IMR-90 (cell line): ENCODE results near the gene MLNR. TPM values are rescaled to one million over a fixed set of nuclear protein-coding genes. Genes with fewer than 3 reads are reported as not detected.

Experiments used
- ATAC-seq: fragments of 200-7000 bp; cut with Tn5 transposase; 2 replicates; pipeline ENCODE4 v1.9.1; 2020; ENCODE audit warnings: low read depth, mild to moderate bottlenecking, moderate library complexity
- BruUV-seq: library from RNA; stranded (reverse); fragments of 400-500 nt; replicated peaks from 2 replicates; lab custom pipeline; 2021; lab: Mats Ljungman, UMichigan
- CTCF ChIA-PET: fragments of 300-600 bp; formaldehyde crosslinking; extraction: SDS; loops from one replicate; lab custom pipeline; 2021; ENCODE audit warnings: antibody characterized with exemption; lab: Yijun Ruan, JAX
- POLR2A ChIA-PET: fragments of 300-600 bp; sonication (Branson Sonifier 250); formaldehyde crosslinking; loops from one replicate; lab custom pipeline; 2022; ENCODE audit warnings: antibody characterized with exemption; ENCODE audit not compliant: unreplicated experiment; lab: Charles Lee
- DNase-seq: peaks from one replicate; pipeline ENCODE4 v3.0.0; 2013
- H2AFZ ChIP-seq: replicated peaks from 2 replicates; pipeline ENCODE3; 2013; ENCODE audit warnings: low read length, mild to moderate bottlenecking; ENCODE audit not compliant: poor library complexity
- H2AK5ac ChIP-seq: 2 replicates; pipeline ENCODE4 v1.6.1; 2013; ENCODE audit warnings: low read depth, low read length, inconsistent platforms
- H2AK9ac ChIP-seq: replicated peaks from 2 replicates; pipeline ENCODE3; 2013; ENCODE audit warnings: mild to moderate bottlenecking, low read depth, low read length, moderate library complexity; ENCODE audit not compliant: poor library complexity
- H2BK120ac ChIP-seq: 2 replicates; pipeline ENCODE4 v1.6.1; 2013; ENCODE audit warnings: low read depth, low read length, inconsistent platforms
- H2BK15ac ChIP-seq: 3 replicates; pipeline ENCODE4 v1.6.1; 2013; ENCODE audit warnings: low read depth, low read length, inconsistent platforms
- H2BK20ac ChIP-seq: 2 replicates; pipeline ENCODE4 v1.6.1; 2013; ENCODE audit warnings: low read depth, mild to moderate bottlenecking, inconsistent platforms, low read length, moderate library complexity
- H2BK5ac ChIP-seq: 2 replicates; pipeline ENCODE4 v1.6.1; 2013; ENCODE audit warnings: mild to moderate bottlenecking, low read depth, low read length, inconsistent platforms; ENCODE audit not compliant: poor library complexity, severe bottlenecking
- H3K14ac ChIP-seq: replicated peaks from 2 replicates; pipeline ENCODE4 v1.6.1; 2013; ENCODE audit warnings: low read depth, low read length, inconsistent platforms
- H3K18ac ChIP-seq: 2 replicates; pipeline ENCODE4 v1.6.1; 2013; ENCODE audit warnings: low read depth, low read length, control low read depth
- H3K23ac ChIP-seq: 2 replicates; pipeline ENCODE4 v1.6.1; 2013; ENCODE audit warnings: low read depth, low read length, inconsistent platforms
- H3K27ac ChIP-seq: 2 replicates; pipeline ENCODE4 v1.5.1; 2013; ENCODE audit warnings: mild to moderate bottlenecking, control low read depth, low read length; ENCODE audit not compliant: insufficient read depth
- H3K27me3 ChIP-seq: 2 replicates; pipeline ENCODE4 v1.6.1; 2013; ENCODE audit warnings: low read length; ENCODE audit not compliant: control insufficient read depth, insufficient read depth
- H3K36me3 ChIP-seq: 2 replicates; pipeline ENCODE4 v1.6.1; 2013; ENCODE audit warnings: low read length, mixed read lengths; ENCODE audit not compliant: control insufficient read depth, insufficient read depth
- H3K4ac ChIP-seq: 2 replicates; pipeline ENCODE4 v1.6.1; 2013; ENCODE audit warnings: low read depth, low read length, inconsistent platforms
- H3K4me1 ChIP-seq: 2 replicates; pipeline ENCODE4 v1.6.1; 2013; ENCODE audit warnings: low read length, mixed read lengths; ENCODE audit not compliant: control insufficient read depth, insufficient read depth
- H3K4me2 ChIP-seq: 2 replicates; pipeline ENCODE4 v1.6.1; 2013; ENCODE audit warnings: low read depth, mild to moderate bottlenecking, control low read depth, low read length, moderate library complexity
- H3K4me3 ChIP-seq: 2 replicates; pipeline ENCODE4 v1.5.1; 2013; ENCODE audit warnings: low read depth, mild to moderate bottlenecking, control low read depth, low read length, moderate library complexity; ENCODE audit not compliant: insufficient read depth
- H3K56ac ChIP-seq: 2 replicates; pipeline ENCODE4 v1.6.1; 2013; ENCODE audit warnings: low read length, inconsistent platforms; ENCODE audit not compliant: insufficient read depth; ENCODE audit errors: extremely low read depth
- H3K79me1 ChIP-seq, 2 experiments: 2 replicates each; pipeline ENCODE4 v1.6.1; 2013; ENCODE audit warnings: low read length in 2 of 2, inconsistent platforms in 1 of 2, low read depth in 1 of 2
- H3K9ac ChIP-seq: 2 replicates; pipeline ENCODE4 v1.6.1; 2013; ENCODE audit warnings: low read depth, low read length, control low read depth
- H3K9me1 ChIP-seq: 2 replicates; pipeline ENCODE4 v1.6.1; 2013; ENCODE audit warnings: low read length, inconsistent platforms; ENCODE audit not compliant: insufficient read depth
- H3K9me3 ChIP-seq: 2 replicates; pipeline ENCODE4 v1.6.1; 2013; ENCODE audit warnings: low read length; ENCODE audit not compliant: control insufficient read depth, insufficient read depth
- H4K20me1 ChIP-seq: 2 replicates; pipeline ENCODE4 v1.6.1; 2013; ENCODE audit warnings: low read length, inconsistent platforms; ENCODE audit not compliant: insufficient read depth
- H4K5ac ChIP-seq: 2 replicates; pipeline ENCODE4 v1.6.1; 2013; ENCODE audit warnings: mild to moderate bottlenecking, low read depth, low read length, control low read depth
- H4K8ac ChIP-seq, 2 experiments: 2 replicates each; pipeline ENCODE4 v1.6.1; 2013; ENCODE audit warnings: low read depth in 2 of 2, low read length in 2 of 2, control low read depth in 1 of 2, inconsistent platforms in 1 of 2
- H4K91ac ChIP-seq: 2 replicates; pipeline ENCODE4 v1.6.1; 2013; ENCODE audit warnings: low read depth, low read length, inconsistent platforms; ENCODE audit not compliant: insufficient read depth
- BHLHE40 ChIP-seq: fragments of 150-350 bp; IDR thresholded peaks from 2 replicates; pipeline ENCODE4 v1.6.1; 2016; ENCODE audit warnings: mild to moderate bottlenecking, low read depth, low read length
- CEBPB ChIP-seq: IDR thresholded peaks from 2 replicates; pipeline ENCODE4 v1.6.1; 2012; ENCODE audit warnings: low read depth, low read length, improper control_type of control experiment
- CHD1 ChIP-seq: IDR thresholded peaks from 2 replicates; pipeline ENCODE4 v1.6.1; 2012; ENCODE audit warnings: low read depth, low read length, improper control_type of control experiment
- ELK1 ChIP-seq: fragments of 150-350 bp; IDR thresholded peaks from 2 replicates; pipeline ENCODE4 v1.6.1; 2016; ENCODE audit warnings: low read depth, mild to moderate bottlenecking, low read length, moderate library complexity, borderline replicate concordance
- FOS ChIP-seq: fragments of 150-350 bp; IDR thresholded peaks from 2 replicates; pipeline ENCODE4 v1.6.1; 2016; ENCODE audit warnings: low read depth, low read length
- MAFK ChIP-seq: IDR thresholded peaks from 2 replicates; pipeline ENCODE4 v1.6.1; 2012; ENCODE audit warnings: low read depth, low read length, improper control_type of control experiment
- MAZ ChIP-seq: IDR thresholded peaks from 2 replicates; pipeline ENCODE4 v1.6.1; 2012; ENCODE audit warnings: low read depth, mild to moderate bottlenecking, low read length, improper control_type of control experiment, moderate library complexity, borderline replicate concordance
- MXI1 ChIP-seq: IDR thresholded peaks from 2 replicates; pipeline ENCODE4 v1.6.1; 2012; ENCODE audit warnings: low read depth, mild to moderate bottlenecking, low read length, moderate library complexity, borderline replicate concordance
- NFE2L2 ChIP-seq: fragments of 150-350 bp; IDR thresholded peaks from 2 replicates; pipeline ENCODE4 v1.6.1; 2016; ENCODE audit warnings: low read depth, mild to moderate bottlenecking, low read length
- POLR2A ChIP-seq: IDR thresholded peaks from 2 replicates; pipeline ENCODE4 v1.6.1; 2012; ENCODE audit warnings: mild to moderate bottlenecking, low read depth, low read length
- RAD21 ChIP-seq: IDR thresholded peaks from 2 replicates; pipeline ENCODE4 v1.6.1; 2012; ENCODE audit warnings: low read length, improper control_type of control experiment
- RCOR1 ChIP-seq: IDR thresholded peaks from 2 replicates; pipeline ENCODE4 v1.6.1; 2012; ENCODE audit warnings: mild to moderate bottlenecking, low read length, improper control_type of control experiment; ENCODE audit not compliant: insufficient replicate concordance
- RFX5 ChIP-seq: IDR thresholded peaks from 2 replicates; pipeline ENCODE4 v1.8.0; 2012; ENCODE audit warnings: low read depth, mild to moderate bottlenecking, low read length, moderate library complexity
- SMC3 ChIP-seq: fragments of 150-350 bp; IDR thresholded peaks from 2 replicates; pipeline ENCODE4 v1.6.1; 2016; ENCODE audit warnings: low read depth, mild to moderate bottlenecking, antibody characterized with exemption, low read length, moderate library complexity
- USF2 ChIP-seq: fragments of 150-350 bp; IDR thresholded peaks from 2 replicates; pipeline ENCODE4 v1.6.1; 2017; ENCODE audit warnings: mild to moderate bottlenecking, antibody characterized with exemption, low read length, low read depth
- WGBS, 2 experiments: methylation state at CpG; one replicate each; pipeline versions ENCODE4 v1.1.5 to v1.1.7; 2013; ENCODE audit warnings: missing lambda C conversion rate in 2 of 2; ENCODE audit not compliant: insufficient read length in 1 of 2; ENCODE audit errors: extremely low coverage in 2 of 2; 5-methylcytosine and 5-hydroxymethylcytosine counted together
- dilution Hi-C: fragments of 300-500 bp; cut with HindIII; formaldehyde crosslinking; loops from one replicate; pipeline ENCODE4 v1.14.3; 2018; ENCODE audit warnings: low sequenced_read_pairs; ENCODE audit not compliant: unreplicated experiment
- in situ Hi-C: fragments of 300-500 bp; cut with MboI; formaldehyde crosslinking; loops from 3 replicates; pipeline ENCODE4 v1.14.3; 2019; ENCODE audit warnings: low sequenced_read_pairs, inconsistent platforms, mixed read lengths
- intact Hi-C: fragments of 100-400 bp; cut with micrococcal nuclease; formaldehyde crosslinking; loops from 2 replicates; pipeline ENCODE4 v1.10.0; 2022
- polyA plus RNA-seq, 3 experiments: library from polyadenylated mRNA; depleted of rRNA; stranded (reverse); fragments of >200 nt; gene quantifications; 2 replicates each; pipeline ENCODE4 v1.2.3, GENCODE V29; 2012; ENCODE audit warnings: low replicate concordance in 1 of 3
- total RNA-seq: library from RNA; depleted of rRNA; stranded (reverse); fragments of >200 nt; gene quantifications from 2 replicates; pipeline ENCODE4 v1.2.3, GENCODE V29; 2012
- TF ChIP-seq, protein P1 (sequence below): conservative IDR thresholded peaks from 2 replicates; pipeline ENCODE4 v1.5.1; 2012; ENCODE audit warnings: mild to moderate bottlenecking, low read depth, low read length, improper control_type of control experiment

Gene MLNR
- total and polyA plus RNA-seq, 2 of the 4 experiments (the other 2 are of a cell fraction) = not detected

- ATAC-seq (no peak), DNase-seq (no peak)
- no peak overlapping the region for H3K23ac ChIP-seq
- no peak overlapping the region for H4K8ac ChIP-seq
- no peak overlapping the region for H3K14ac ChIP-seq
- no peak overlapping the region for H2BK5ac ChIP-seq
- H3K9me1 ChIP-seq = peaks cover 6% of the 10 kb centered on the region; the same call in 1 of the 2 replicates
- H2BK15ac ChIP-seq = no peak overlapping the region
- H3K4me2 ChIP-seq = no peak overlapping the region
- TF ChIP-seq NFE2L2 (no peak), MAFK (no peak), RFX5 (no peak), CEBPB (no peak), MAZ (no peak), FOS (no peak), MXI1 (no peak), CHD1 (no peak), BHLHE40 (no peak), USF2 (no peak), RCOR1 (no peak), ELK1 (no peak), RAD21 (no peak), POLR2A (no peak), SMC3 (no peak)
- TF ChIP-seq, protein P1, sequence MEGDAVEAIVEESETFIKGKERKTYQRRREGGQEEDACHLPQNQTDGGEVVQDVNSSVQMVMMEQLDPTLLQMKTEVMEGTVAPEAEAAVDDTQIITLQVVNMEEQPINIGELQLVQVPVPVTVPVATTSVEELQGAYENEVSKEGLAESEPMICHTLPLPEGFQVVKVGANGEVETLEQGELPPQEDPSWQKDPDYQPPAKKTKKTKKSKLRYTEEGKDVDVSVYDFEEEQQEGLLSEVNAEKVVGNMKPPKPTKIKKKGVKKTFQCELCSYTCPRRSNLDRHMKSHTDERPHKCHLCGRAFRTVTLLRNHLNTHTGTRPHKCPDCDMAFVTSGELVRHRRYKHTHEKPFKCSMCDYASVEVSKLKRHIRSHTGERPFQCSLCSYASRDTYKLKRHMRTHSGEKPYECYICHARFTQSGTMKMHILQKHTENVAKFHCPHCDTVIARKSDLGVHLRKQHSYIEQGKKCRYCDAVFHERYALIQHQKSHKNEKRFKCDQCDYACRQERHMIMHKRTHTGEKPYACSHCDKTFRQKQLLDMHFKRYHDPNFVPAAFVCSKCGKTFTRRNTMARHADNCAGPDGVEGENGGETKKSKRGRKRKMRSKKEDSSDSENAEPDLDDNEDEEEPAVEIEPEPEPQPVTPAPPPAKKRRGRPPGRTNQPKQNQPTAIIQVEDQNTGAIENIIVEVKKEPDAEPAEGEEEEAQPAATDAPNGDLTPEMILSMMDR = no peak
- H4K20me1 ChIP-seq = no peaks in the 10 kb centered on the region
- in situ Hi-C loops (no loop called here), intact Hi-C loops (no loop called here), dilution Hi-C loops (no loop called here)
- H4K91ac ChIP-seq = no peak overlapping the region
- H3K4ac ChIP-seq = no peak overlapping the region
- H3K27ac ChIP-seq = no peak overlapping the region
- H3K18ac ChIP-seq = no peak overlapping the region
- no peak overlapping the region for H4K5ac ChIP-seq
- H2AK9ac ChIP-seq = no peak overlapping the region
- H3K79me1 ChIP-seq = peaks cover 19 to 32% of the 10 kb centered on the region in 2 experiments
- no peaks in the 10 kb centered on the region for H3K9me3 ChIP-seq
- H3K9ac ChIP-seq = no peak overlapping the region
- no peak overlapping the region for H2AK5ac ChIP-seq
- H3K27me3 ChIP-seq = no peaks in the 10 kb centered on the region
- WGBS, 2 experiments = no CpG with 5 or more reads among the region's 5 CpGs
- no peak overlapping the region for H2BK20ac ChIP-seq
- H3K36me3 ChIP-seq = peaks cover 9% of the 10 kb centered on the region
- no peak overlapping the region for H3K4me3 ChIP-seq
- H2AFZ ChIP-seq = no peak overlapping the region
- CTCF ChIA-PET = interaction anchor here (0.7 kb wide), 1 partner anchor 9 kb away, joined by 3 read pairs; no protein-coding TSS in a partner anchor
- H3K56ac ChIP-seq = no peak overlapping the region
- POLR2A ChIA-PET = no interaction called here
- H3K4me1 ChIP-seq = no peaks in the 10 kb centered on the region
- BruUV-seq = no TSS peak
- H2BK120ac ChIP-seq = no peak overlapping the region
Measured at GRCh38 chr13:49251326-49251725, 31.2 kb downstream of the MLNR start.
